K562 (cell line): ENCODE data around the gene MDM4. TPM values are rescaled to one million over a fixed set of nuclear protein-coding genes. Genes with fewer than 3 reads are reported as not detected.

Experiments
- ATAC-seq: fragments of 200-7000 bp; cut with Tn5 transposase; 3 replicates; pipeline ENCODE4 v1.9.1; 2020; ENCODE audit warnings: moderate library complexity
- BruUV-seq: library from RNA; stranded (reverse); fragments of 400-500 nt; replicated peaks from 2 replicates; lab custom pipeline; 2021; lab: Mats Ljungman, UMichigan
- CTCF ChIA-PET: fragments of 300-600 bp; formaldehyde crosslinking; extraction: SDS; loops from one replicate; lab custom pipeline; 2021; ENCODE audit warnings: low intra/inter-chr PET ratio; lab: Yijun Ruan, JAX
- POLR2A ChIA-PET: fragments of 300-600, 350-650 bp; sonication (Branson Sonifier 250); formaldehyde crosslinking; extraction: SDS; loops from one replicate; lab custom pipeline; 2021; ENCODE audit warnings: antibody characterized with exemption, inconsistent platforms; lab: Yijun Ruan, JAX
- DNase-seq, 4 experiments: peaks; one replicate each; pipeline versions ENCODE4 v3.0.0 to v3.0.0-alpha.2; 2011 to 2018; ENCODE audit warnings: low spot score in 3 of 4, mixed read lengths in 3 of 4; ENCODE audit errors: extremely low read depth in 1 of 4
- FAIRE-seq: peaks from 2 replicates; lab custom pipeline; 2011; peaks lifted over from hg19 to GRCh38; lab: Jason Lieb, UNC
- H2AFZ ChIP-seq: 2 replicates; pipeline ENCODE4 v1.6.0; 2011; ENCODE audit warnings: low read depth, low read length, control low read depth, inconsistent platforms
- H3K27ac ChIP-seq: fragments of 200-600 bp; 3 replicates; pipeline ENCODE4 v1.8.0; 2011; ENCODE audit warnings: low read depth, mild to moderate bottlenecking, control low read depth, inconsistent platforms, low read length, moderate library complexity, mixed read lengths; ENCODE audit errors: extremely low read depth
- H3K27me3 ChIP-seq, 2 experiments: fragments of 300-600 bp in 1 of 2; 2 replicates in 1 of 2; 3 replicates in 1 of 2; pipeline versions ENCODE4 v1.6.0 to v1.8.0; 2011; ENCODE audit warnings: inconsistent platforms in 2 of 2, low read length in 2 of 2, mild to moderate bottlenecking in 1 of 2, mixed read lengths in 1 of 2, moderate library complexity in 1 of 2; ENCODE audit not compliant: control insufficient read depth in 2 of 2, insufficient read depth in 2 of 2
- H3K36me3 ChIP-seq: fragments of 300-600 bp; 3 replicates; pipeline ENCODE4 v1.8.0; 2011; ENCODE audit warnings: mild to moderate bottlenecking, low read length, inconsistent platforms; ENCODE audit not compliant: control insufficient read depth, insufficient read depth
- H3K4me1 ChIP-seq, 2 experiments: fragments of 200-600 bp in 1 of 2; replicated peaks in 1 of 2; 2 replicates in 1 of 2; 3 replicates in 1 of 2; pipeline versions ENCODE4 v1.5.1 to v1.8.0; 2011; ENCODE audit warnings: inconsistent platforms in 2 of 2, low read length in 2 of 2, mild to moderate bottlenecking in 1 of 2, mixed read lengths in 1 of 2, moderate library complexity in 1 of 2; ENCODE audit not compliant: control insufficient read depth in 2 of 2, insufficient read depth in 2 of 2
- H3K4me2 ChIP-seq: 2 replicates; pipeline ENCODE4 v1.6.1; 2011; ENCODE audit warnings: low read length, control low read depth, inconsistent platforms, mixed read lengths; ENCODE audit not compliant: insufficient read depth
- H3K4me3 ChIP-seq: fragments of 200-600 bp; sonication (generic), shearing (Covaris generic); 2 replicates; pipeline ENCODE4 v1.5.1; 2016; ENCODE audit warnings: control low read depth, inconsistent platforms
- H3K79me2 ChIP-seq: fragments of 200-600 bp; 3 replicates; pipeline ENCODE4 v1.8.0; 2011; ENCODE audit warnings: low read length, inconsistent platforms; ENCODE audit not compliant: control insufficient read depth, insufficient read depth
- H3K9ac ChIP-seq, 2 experiments: 2 replicates each; pipeline versions ENCODE4 v1.6.0 to v1.6.1; 2011; ENCODE audit warnings: low read depth in 2 of 2, low read length in 2 of 2, control low read depth in 1 of 2, inconsistent platforms in 1 of 2, mild to moderate bottlenecking in 1 of 2, mixed read lengths in 1 of 2; ENCODE audit not compliant: insufficient read depth in 1 of 2
- H3K9me1 ChIP-seq: one replicate; pipeline ENCODE4 v1.6.0; 2011; ENCODE audit warnings: inconsistent platforms, mild to moderate bottlenecking, low read length, moderate library complexity; ENCODE audit not compliant: control insufficient read depth, insufficient read depth
- H3K9me3 ChIP-seq: replicated peaks from 2 replicates; pipeline ENCODE4 v1.5.1; 2011; ENCODE audit warnings: low read depth, low read length, inconsistent platforms; ENCODE audit not compliant: control insufficient read depth, insufficient read depth
- H4K20me1 ChIP-seq: replicated peaks from 2 replicates; pipeline ENCODE4 v1.6.1; 2011; ENCODE audit warnings: low read length, inconsistent platforms, mixed read lengths; ENCODE audit not compliant: control insufficient read depth, insufficient read depth
- ARID1B ChIP-seq: fragments of 450-650 bp; IDR thresholded peaks from 2 replicates; pipeline ENCODE4 v1.6.1; 2016; ENCODE audit warnings: antibody characterized with exemption, mild to moderate bottlenecking, inconsistent platforms
- E2F3 ChIP-seq: fragments of 250-450 bp; sonication (Bioruptor Pico); IDR thresholded peaks from 2 replicates; pipeline ENCODE4 v1.4.0; 2020; ENCODE audit warnings: mild to moderate bottlenecking
- HMBOX1 ChIP-seq: sonication (generic); IDR thresholded peaks from 2 replicates; pipeline ENCODE4 v1.6.1; 2016
- ILK ChIP-seq: fragments of 450-650 bp; IDR thresholded peaks from 2 replicates; pipeline ENCODE4 v1.6.1; 2016; ENCODE audit warnings: missing genetic modification characterization, low read depth, mild to moderate bottlenecking, missing compliant biosample characterization, moderate library complexity, borderline replicate concordance
- SMARCA4 ChIP-seq: fragments of 450-650 bp; IDR thresholded peaks from 2 replicates; pipeline ENCODE4 v1.6.1; 2016
- SMARCE1 ChIP-seq: fragments of 450-650 bp; IDR thresholded peaks from 2 replicates; pipeline ENCODE4 v1.7.1; 2016; ENCODE audit warnings: mild to moderate bottlenecking
- WGBS: fragments of 100-300 bp; shearing (Covaris generic); methylation state at CpG from one replicate; pipeline ENCODE4 v1.1.6; 2016; ENCODE audit warnings: low coverage, mixed read lengths; ENCODE audit not compliant: insufficient coverage; ENCODE audit errors: missing lambda C conversion rate; 5-methylcytosine and 5-hydroxymethylcytosine counted together
- in situ Hi-C: fragments of 300-500 bp; cut with MboI; formaldehyde crosslinking; loops from 4 replicates; pipeline ENCODE4 v1.15.0; 2018; ENCODE audit warnings: inconsistent platforms, mixed read lengths
- intact Hi-C: fragments of 100-400 bp; cut with micrococcal nuclease; formaldehyde crosslinking; loops from 2 replicates; pipeline ENCODE4 v1.14.2; 2022
- polyA plus RNA-seq, 8 experiments: library from polyadenylated mRNA; depleted of rRNA in 4 of 8; stranded (reverse) in 5 of 8; unstranded in 3 of 8; fragments of >200 nt; fragmentation: Nextera tagmentation in 2 of 8; fragmentation: Illumina TruSeq in 1 of 8; extraction: Ambion mirVana in 2 of 8; extraction: Trizol in 1 of 8; gene quantifications; 2 replicates each; pipeline versions ENCODE4 v1.2.1 to v1.2.3, GENCODE V29; 2011 to 2014; ENCODE audit warnings: inconsistent platforms in 1 of 8, missing spikeins in 1 of 8
- total RNA-seq, 7 experiments: library from RNA; depleted of rRNA in 6 of 7; stranded (reverse); fragments of >200 nt in 6 of 7; fragmentation: Illumina TruSeq in 2 of 7; extraction: Trizol in 2 of 7; gene quantifications; 2 replicates each; pipeline versions ENCODE4 v1.2.1 to v1.2.3, GENCODE V29; 2011 to 2021; ENCODE audit warnings: low replicate concordance in 1 of 7
- TF ChIP-seq, protein P1 (sequence below), 2 experiments: fragments of 150-350 bp in 1 of 2; IDR thresholded peaks; 2 replicates each; pipeline ENCODE4 v1.6.1; 2012 to 2016; ENCODE audit warnings: low read depth in 2 of 2, low read length in 2 of 2, mild to moderate bottlenecking in 1 of 2, moderate library complexity in 1 of 2

Gene MDM4
- total and polyA plus RNA-seq, 9 of the 15 experiments (the other 6 are each of a cell fraction or from before 2014, with no cell fraction given): 3.3 to 61.7 (median 21.2) TPM

GRCh38 chr1:204598319-204598969 lies 82.2 kb downstream of the MDM4 start:
- Histone ChIP-seq H3K36me3 (no peaks in the 10 kb centered on the region), H3K4me1 (peaks cover 3 to 8% of the 10 kb centered on the region in 2 experiments; a peak in 4 of 5 replicates), H3K79me2 (no peaks in the 10 kb centered on the region), H4K20me1 (no peaks in the 10 kb centered on the region; the same call in 1 of the 2 replicates), H3K4me3 (no peak overlapping the region), H3K9me1 (no peaks in the 10 kb centered on the region), H3K4me2 (no peak overlapping the region), H3K9me3 (no peaks in the 10 kb centered on the region), H3K27ac (no peak overlapping the region), H2AFZ (no peak overlapping the region), H3K27me3 (peaks cover 28 to 61% of the 10 kb centered on the region in 2 experiments; a peak in 4 of 5 replicates), H3K9ac (no peak overlapping the region)
- ATAC-seq (peak; percentile 40; the same call in 2 of the 3 replicates), DNase-seq (no peak), FAIRE-seq (peak; percentile 32)
- no TSS peak for BruUV-seq
- intact Hi-C loops: no loop called here
- WGBS: 6% methylated on average over 4 of the region's 4 CpGs
- POLR2A ChIA-PET: interaction anchor here (0.7 to 2.1 kb wide), 3 partner anchors 10 to 27 kb away, joined by 3 to 5 read pairs (median 3); no protein-coding TSS in a partner anchor
- TF ChIP-seq SMARCE1 (peak; percentile 30; the same call in 1 of the 2 replicates), ARID1B (peak; percentile 41; the same call in 1 of the 2 replicates), SMARCA4 (0 out of 2 replicates have a peak, but pooled peaks have one; percentile 24), ILK (tag) (0 out of 2 replicates have a peak, but pooled peaks have one; percentile 17), HMBOX1 (peak; percentile 89), E2F3 (CRISPR knock-in tag) (no peak)
- TF ChIP-seq, protein P1, sequence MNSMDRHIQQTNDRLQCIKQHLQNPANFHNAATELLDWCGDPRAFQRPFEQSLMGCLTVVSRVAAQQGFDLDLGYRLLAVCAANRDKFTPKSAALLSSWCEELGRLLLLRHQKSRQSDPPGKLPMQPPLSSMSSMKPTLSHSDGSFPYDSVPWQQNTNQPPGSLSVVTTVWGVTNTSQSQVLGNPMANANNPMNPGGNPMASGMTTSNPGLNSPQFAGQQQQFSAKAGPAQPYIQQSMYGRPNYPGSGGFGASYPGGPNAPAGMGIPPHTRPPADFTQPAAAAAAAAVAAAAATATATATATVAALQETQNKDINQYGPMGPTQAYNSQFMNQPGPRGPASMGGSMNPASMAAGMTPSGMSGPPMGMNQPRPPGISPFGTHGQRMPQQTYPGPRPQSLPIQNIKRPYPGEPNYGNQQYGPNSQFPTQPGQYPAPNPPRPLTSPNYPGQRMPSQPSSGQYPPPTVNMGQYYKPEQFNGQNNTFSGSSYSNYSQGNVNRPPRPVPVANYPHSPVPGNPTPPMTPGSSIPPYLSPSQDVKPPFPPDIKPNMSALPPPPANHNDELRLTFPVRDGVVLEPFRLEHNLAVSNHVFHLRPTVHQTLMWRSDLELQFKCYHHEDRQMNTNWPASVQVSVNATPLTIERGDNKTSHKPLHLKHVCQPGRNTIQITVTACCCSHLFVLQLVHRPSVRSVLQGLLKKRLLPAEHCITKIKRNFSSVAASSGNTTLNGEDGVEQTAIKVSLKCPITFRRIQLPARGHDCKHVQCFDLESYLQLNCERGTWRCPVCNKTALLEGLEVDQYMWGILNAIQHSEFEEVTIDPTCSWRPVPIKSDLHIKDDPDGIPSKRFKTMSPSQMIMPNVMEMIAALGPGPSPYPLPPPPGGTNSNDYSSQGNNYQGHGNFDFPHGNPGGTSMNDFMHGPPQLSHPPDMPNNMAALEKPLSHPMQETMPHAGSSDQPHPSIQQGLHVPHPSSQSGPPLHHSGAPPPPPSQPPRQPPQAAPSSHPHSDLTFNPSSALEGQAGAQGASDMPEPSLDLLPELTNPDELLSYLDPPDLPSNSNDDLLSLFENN (IDR thresholded peaks at IDR 0.05; ENCODE audit: low read depth in 2 of 2, low read length in 2 of 2): no peak
- in situ Hi-C loops: no loop called here
- CTCF ChIA-PET: no interaction called here
